Measurements from ENCODE around the gene RDH5.

The RDH5 gene

GRCh38 chr12:55733858-55734257 lies 13.7 kb downstream of the RDH5 start:
- in situ Hi-C loops (cut with MboI; ENCODE audit: low sequenced_read_pairs), result loop anchor here (10.0 kb wide), 1 partner anchor 381 kb away; the partner anchor contains the start of genes RPL41 and ZC3H10
- no peak for DNase-seq (ENCODE audit: low spot score in 2 of 2)
- H3K4me1 ChIP-seq, result peaks cover 18% of the 10 kb centered on the region
- H3K36me3 ChIP-seq (replicated peaks), result no peaks in the 10 kb centered on the region
- no peaks in the 10 kb centered on the region for H3K9me3 ChIP-seq
- no peaks in the 10 kb centered on the region for H3K27me3 ChIP-seq (ENCODE audit: low read depth)
- H3K4me3 ChIP-seq, result no peak overlapping the region

- Histone ChIP-seq H3K4me3 (no peak overlapping the region), H3K36me3 (replicated peaks) (no peaks in the 10 kb centered on the region), H3K9me3 (no peaks in the 10 kb centered on the region), H3K4me1 (peaks cover 16% of the 10 kb centered on the region), H3K27me3 (ENCODE audit: low read depth) (no peaks in the 10 kb centered on the region)
- in situ Hi-C loops (cut with MboI; ENCODE audit: low sequenced_read_pairs), result loop anchor here (10.0 kb wide), 1 partner anchor 380 kb away; the partner anchor contains the start of genes RPL41 and ZC3H10
- DNase-seq (ENCODE audit: low spot score in 2 of 2), result no peak
These were observed 14.4 kb downstream of the RDH5 start for GRCh38 chr12:55734595-55734994.

GRCh38 chr12:55736076-55736475 lies 15.9 kb downstream of the RDH5 start:
- no peaks in the 10 kb centered on the region for H3K36me3 ChIP-seq (replicated peaks)
- peaks cover 11% of the 10 kb centered on the region for H3K4me1 ChIP-seq
- DNase-seq (ENCODE audit: low spot score in 2 of 2), result no peak
- no peaks in the 10 kb centered on the region for H3K9me3 ChIP-seq
- in situ Hi-C loops (cut with MboI; ENCODE audit: low sequenced_read_pairs), result loop anchor here (5.0 to 10.0 kb wide), 2 partner anchors 191 to 379 kb away; partner anchors contain the start of genes PYM1, RPL41 and ZC3H10
- no peaks in the 10 kb centered on the region for H3K27me3 ChIP-seq (ENCODE audit: low read depth)
- no peak overlapping the region for H3K4me3 ChIP-seq

- peak; percentile 58 to 79 for DNase-seq (ENCODE audit: low spot score in 2 of 2)
- Histone ChIP-seq H3K4me1 (peaks cover 11% of the 10 kb centered on the region), H3K36me3 (replicated peaks) (no peaks in the 10 kb centered on the region), H3K9me3 (no peaks in the 10 kb centered on the region), H3K27me3 (ENCODE audit: low read depth) (no peaks in the 10 kb centered on the region), H3K4me3 (peak overlapping the region; percentile 31)
- in situ Hi-C loops (cut with MboI; ENCODE audit: low sequenced_read_pairs), result loop anchor here (5.0 to 10.0 kb wide), 2 partner anchors 190 to 378 kb away; partner anchors contain the start of genes PYM1, RPL41 and ZC3H10
These were observed 16.8 kb downstream of the RDH5 start for GRCh38 chr12:55736780-55737580.

- Histone ChIP-seq H3K36me3 (replicated peaks) (no peaks in the 10 kb centered on the region), H3K9me3 (no peaks in the 10 kb centered on the region), H3K27me3 (ENCODE audit: low read depth) (no peaks in the 10 kb centered on the region), H3K4me3 (peak overlapping the region; percentile 31), H3K4me1 (peaks cover 13% of the 10 kb centered on the region)
- in situ Hi-C loops (cut with MboI; ENCODE audit: low sequenced_read_pairs), result loop anchor here (5.0 to 10.0 kb wide), 2 partner anchors 190 to 377 kb away; partner anchors contain the start of genes PYM1, RPL41 and ZC3H10
- DNase-seq (ENCODE audit: low spot score in 2 of 2), result peak in 1 of 2 experiments; percentile 47
These were observed 17.5 kb downstream of the RDH5 start for GRCh38 chr12:55737581-55738122.

GRCh38 chr12:55738123-55739024 lies 18.2 kb downstream of the RDH5 start:
- peak; percentile 95 for DNase-seq (ENCODE audit: low spot score in 2 of 2)
- Histone ChIP-seq H3K27me3 (ENCODE audit: low read depth) (no peaks in the 10 kb centered on the region), H3K4me3 (peak overlapping the region; percentile 31), H3K4me1 (peaks cover 14% of the 10 kb centered on the region), H3K9me3 (no peaks in the 10 kb centered on the region), H3K36me3 (replicated peaks) (no peaks in the 10 kb centered on the region)
- in situ Hi-C loops (cut with MboI; ENCODE audit: low sequenced_read_pairs), result loop anchor here (5.0 to 10.0 kb wide), 2 partner anchors 189 to 376 kb away; partner anchors contain the start of genes PYM1, RPL41 and ZC3H10

GRCh38 chr12:55739025-55739378 lies 18.8 kb downstream of the RDH5 start:
- Histone ChIP-seq H3K4me3 (no peak overlapping the region), H3K9me3 (no peaks in the 10 kb centered on the region), H3K4me1 (peaks cover 14% of the 10 kb centered on the region), H3K27me3 (ENCODE audit: low read depth) (no peaks in the 10 kb centered on the region), H3K36me3 (replicated peaks) (no peaks in the 10 kb centered on the region)
- no peak for DNase-seq (ENCODE audit: low spot score in 2 of 2)
- in situ Hi-C loops (cut with MboI; ENCODE audit: low sequenced_read_pairs), result loop anchor here (5.0 to 10.0 kb wide), 2 partner anchors 188 to 376 kb away; partner anchors contain the start of genes PYM1, RPL41 and ZC3H10

GRCh38 chr12:55741931-55742680 lies 21.9 kb downstream of the RDH5 start:
- Histone ChIP-seq H3K36me3 (replicated peaks) (no peaks in the 10 kb centered on the region), H3K27me3 (ENCODE audit: low read depth) (no peaks in the 10 kb centered on the region), H3K9me3 (no peaks in the 10 kb centered on the region), H3K4me1 (peaks cover 22% of the 10 kb centered on the region), H3K4me3 (peak overlapping the region; percentile 19)
- in situ Hi-C loops (cut with MboI; ENCODE audit: low sequenced_read_pairs), result no loop called here
- DNase-seq (ENCODE audit: low spot score in 2 of 2), result no peak

- Histone ChIP-seq H3K36me3 (replicated peaks) (peaks cover 6% of the 10 kb centered on the region; the same call in 1 of the 2 replicates), H3K4me1 (peaks cover 23% of the 10 kb centered on the region), H3K27me3 (ENCODE audit: low read depth) (no peaks in the 10 kb centered on the region), H3K9me3 (no peaks in the 10 kb centered on the region), H3K4me3 (peak within 1 kb of the TSS; percentile 77)
- in situ Hi-C loops (cut with MboI; ENCODE audit: low sequenced_read_pairs), result no loop called here
- peak; percentile 82 to 90 for DNase-seq (ENCODE audit: low spot score in 2 of 2)
These were observed 22.7 kb downstream of the RDH5 start, which contains the start of gene GDF11 for GRCh38 chr12:55742719-55743405. GDF11 (plus strand) TSS chr12:55743122; CDS start chr12:55743317, 195 bp downstream.

GRCh38 chr12:55743406-55744339 lies 23.5 kb downstream of the RDH5 start:
- no peaks in the 10 kb centered on the region for H3K9me3 ChIP-seq
- H3K4me3 ChIP-seq, result peak overlapping the region; percentile 77
- peaks cover 6% of the 10 kb centered on the region for H3K36me3 ChIP-seq (replicated peaks)
- DNase-seq (ENCODE audit: low spot score in 2 of 2), result peak; percentile 50 to 69
- H3K4me1 ChIP-seq, result peaks cover 22% of the 10 kb centered on the region
- H3K27me3 ChIP-seq (ENCODE audit: low read depth), result no peaks in the 10 kb centered on the region
- in situ Hi-C loops (cut with MboI; ENCODE audit: low sequenced_read_pairs), result no loop called here

GRCh38 chr12:55744340-55745030 lies 24.3 kb downstream of the RDH5 start:
- in situ Hi-C loops (cut with MboI; ENCODE audit: low sequenced_read_pairs), result no loop called here
- H3K4me3 ChIP-seq, result peak overlapping the region; percentile 77
- peaks cover 22% of the 10 kb centered on the region for H3K4me1 ChIP-seq
- DNase-seq (ENCODE audit: low spot score in 2 of 2), result no peak
- H3K9me3 ChIP-seq, result no peaks in the 10 kb centered on the region
- peaks cover 9% of the 10 kb centered on the region for H3K36me3 ChIP-seq (replicated peaks)
- no peaks in the 10 kb centered on the region for H3K27me3 ChIP-seq (ENCODE audit: low read depth)

Data from HAP-1 (cell line).